Bronchial epithelial cell (primary cell): ENCODE measurements around the gene PRR7. TPM values are rescaled to one million over a fixed set of nuclear protein-coding genes. Genes with fewer than 3 reads are reported as not detected.

ENCODE experiments used
- DNase-seq: peaks from one replicate; pipeline ENCODE4 v3.0.0-alpha.2; 2010; ENCODE audit warnings: low read depth
- FAIRE-seq: peaks from 2 replicates; lab custom pipeline; 2011; peaks lifted over from hg19 to GRCh38; lab: Jason Lieb, UNC
- H3K27me3 ChIP-seq: 2 replicates; pipeline ENCODE4 v1.5.1; 2011; ENCODE audit warnings: low read length; ENCODE audit not compliant: control insufficient read depth, insufficient read depth
- H3K36me3 ChIP-seq: 2 replicates; pipeline ENCODE4 v1.5.1; 2011; ENCODE audit warnings: low read length; ENCODE audit not compliant: control insufficient read depth, insufficient read depth
- H3K4me3 ChIP-seq: 2 replicates; pipeline ENCODE4 v1.5.1; 2011; ENCODE audit warnings: mild to moderate bottlenecking, low read depth, low read length, control low read depth
- total RNA-seq: library from RNA; depleted of rRNA; stranded (reverse); fragments of >200 nt; gene quantifications from 2 replicates; pipeline ENCODE4 v1.2.1, GENCODE V29; 2014
- TF ChIP-seq, protein P1 (sequence below): IDR thresholded peaks from 2 replicates; pipeline ENCODE4 v1.5.1; 2011; ENCODE audit warnings: mild to moderate bottlenecking, moderate library complexity, low read length, control low read depth, inconsistent platforms; ENCODE audit not compliant: insufficient read depth, severe bottlenecking

PRR7 gene
- total RNA-seq, 1 donor from 2014 or later, result 5.0 TPM

DNA sequence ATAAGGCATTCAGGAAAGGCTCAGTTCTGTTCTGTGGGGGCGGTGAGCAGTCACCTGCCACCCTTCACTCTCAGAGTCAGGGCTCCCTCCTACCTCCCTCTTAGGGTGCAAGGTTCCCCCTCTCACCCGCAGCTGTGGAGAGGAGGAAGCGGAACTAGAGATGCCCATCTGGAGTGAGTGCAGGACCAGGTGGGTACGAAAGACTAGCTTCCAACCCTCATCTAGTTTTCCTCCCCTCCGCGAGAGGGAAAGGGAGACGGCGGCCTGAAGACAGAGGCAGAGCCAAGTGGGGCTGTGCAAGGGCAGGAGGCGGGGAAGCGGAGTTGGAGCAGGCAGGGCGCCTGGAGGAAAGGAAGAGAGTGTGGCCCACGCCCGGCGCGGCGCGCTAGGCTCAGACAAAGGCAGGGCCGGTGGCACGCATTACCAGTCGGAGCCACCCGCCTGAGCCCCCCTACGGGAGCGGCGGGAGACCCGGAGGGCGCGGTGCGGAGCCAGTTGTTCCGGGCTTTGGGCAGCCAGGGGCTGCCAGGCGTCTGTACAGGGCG, 7.3 kb downstream of the PRR7 start:
- H3K4me3 ChIP-seq, result peak overlapping the region; percentile 64
- H3K27me3 ChIP-seq, result no peaks in the 10 kb centered on the region
- TF ChIP-seq, protein P1, sequence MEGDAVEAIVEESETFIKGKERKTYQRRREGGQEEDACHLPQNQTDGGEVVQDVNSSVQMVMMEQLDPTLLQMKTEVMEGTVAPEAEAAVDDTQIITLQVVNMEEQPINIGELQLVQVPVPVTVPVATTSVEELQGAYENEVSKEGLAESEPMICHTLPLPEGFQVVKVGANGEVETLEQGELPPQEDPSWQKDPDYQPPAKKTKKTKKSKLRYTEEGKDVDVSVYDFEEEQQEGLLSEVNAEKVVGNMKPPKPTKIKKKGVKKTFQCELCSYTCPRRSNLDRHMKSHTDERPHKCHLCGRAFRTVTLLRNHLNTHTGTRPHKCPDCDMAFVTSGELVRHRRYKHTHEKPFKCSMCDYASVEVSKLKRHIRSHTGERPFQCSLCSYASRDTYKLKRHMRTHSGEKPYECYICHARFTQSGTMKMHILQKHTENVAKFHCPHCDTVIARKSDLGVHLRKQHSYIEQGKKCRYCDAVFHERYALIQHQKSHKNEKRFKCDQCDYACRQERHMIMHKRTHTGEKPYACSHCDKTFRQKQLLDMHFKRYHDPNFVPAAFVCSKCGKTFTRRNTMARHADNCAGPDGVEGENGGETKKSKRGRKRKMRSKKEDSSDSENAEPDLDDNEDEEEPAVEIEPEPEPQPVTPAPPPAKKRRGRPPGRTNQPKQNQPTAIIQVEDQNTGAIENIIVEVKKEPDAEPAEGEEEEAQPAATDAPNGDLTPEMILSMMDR, result no peak
- DNase-seq (no peak), FAIRE-seq (no peak)
- H3K36me3 ChIP-seq, result peaks cover 11% of the 10 kb centered on the region

DNA sequence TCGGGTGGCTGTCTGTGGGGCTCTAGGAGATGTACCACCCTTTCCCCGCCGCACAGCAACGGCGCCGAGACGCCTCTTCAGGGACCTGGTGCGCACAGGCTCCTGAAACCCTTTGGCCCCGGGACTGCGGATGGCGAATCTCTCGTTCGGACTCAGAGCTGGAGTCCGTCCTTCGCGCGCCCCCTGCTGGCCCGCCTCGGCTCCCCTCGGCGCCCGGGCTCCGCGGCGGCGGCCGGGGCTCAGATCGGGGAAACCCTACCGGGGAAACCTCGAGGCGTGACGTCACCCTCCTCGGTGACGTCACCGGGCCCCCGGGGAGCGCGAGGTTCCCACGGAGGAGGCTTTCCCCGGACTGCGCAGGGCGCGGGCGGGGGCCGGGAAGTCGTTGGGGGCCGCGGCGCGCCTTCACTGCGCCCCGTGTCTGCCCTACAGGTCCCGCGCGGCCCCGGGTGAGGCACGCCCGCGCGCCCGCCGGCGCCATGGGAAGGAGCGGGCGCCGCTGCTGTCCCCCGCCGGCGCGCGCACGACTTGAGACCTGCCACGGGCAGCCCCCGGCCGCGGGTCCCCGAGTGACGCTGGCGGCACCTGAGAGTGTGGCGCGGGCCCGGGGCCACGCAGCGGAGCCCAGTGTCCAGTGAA, 7.9 kb downstream of the PRR7 start:
- peak overlapping the region; percentile 64 for H3K4me3 ChIP-seq
- FAIRE-seq, result no peak
- peaks cover 14% of the 10 kb centered on the region for H3K36me3 ChIP-seq
- no peaks in the 10 kb centered on the region for H3K27me3 ChIP-seq
- TF ChIP-seq, protein P1, result peak; percentile 79
- peak; percentile 71 for DNase-seq

DNA sequence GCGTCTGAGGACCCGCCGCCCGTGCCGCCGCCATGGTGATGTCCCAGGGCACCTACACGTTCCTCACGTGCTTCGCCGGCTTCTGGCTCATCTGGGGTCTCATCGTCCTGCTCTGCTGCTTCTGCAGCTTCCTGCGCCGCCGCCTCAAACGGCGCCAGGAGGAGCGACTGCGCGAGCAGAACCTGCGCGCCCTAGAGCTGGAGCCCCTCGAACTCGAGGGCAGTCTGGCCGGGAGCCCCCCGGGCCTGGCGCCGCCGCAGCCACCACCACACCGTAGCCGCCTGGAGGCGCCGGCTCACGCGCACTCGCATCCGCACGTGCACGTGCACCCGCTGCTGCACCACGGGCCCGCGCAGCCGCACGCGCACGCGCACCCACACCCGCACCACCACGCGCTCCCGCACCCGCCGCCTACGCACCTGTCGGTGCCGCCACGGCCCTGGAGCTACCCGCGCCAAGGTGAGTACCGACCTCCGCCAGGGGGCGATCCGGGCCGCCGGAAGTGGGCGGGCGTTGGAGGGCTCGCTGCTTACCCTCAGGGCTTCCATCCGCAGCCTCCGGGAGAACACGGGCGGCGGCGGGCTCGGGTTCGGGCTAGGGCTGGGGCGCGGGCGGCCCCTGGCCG, 8.5 kb downstream of the PRR7 start:
- TF ChIP-seq, protein P1, result peak; percentile 84
- no peaks in the 10 kb centered on the region for H3K27me3 ChIP-seq
- FAIRE-seq, result no peak
- H3K36me3 ChIP-seq, result peaks cover 14% of the 10 kb centered on the region
- DNase-seq, result peak; percentile 46
- H3K4me3 ChIP-seq, result peak overlapping the region; percentile 64

GRCh38 chr5:177455661-177456590, 9.3 kb downstream of the PRR7 start:
- peaks cover 16% of the 10 kb centered on the region for H3K36me3 ChIP-seq

GRCh38 chr5:177456591-177456964, 10.0 kb downstream of the PRR7 start:
- TF ChIP-seq, protein P1, result no peak
- Histone ChIP-seq H3K36me3 (peaks cover 18% of the 10 kb centered on the region), H3K4me3 (no peak overlapping the region), H3K27me3 (no peaks in the 10 kb centered on the region)
- DNase-seq (no peak), FAIRE-seq (no peak)

More at GRCh38 chr5:177455661-177456590, 9.3 kb downstream of the PRR7 start:
- FAIRE-seq (no peak), DNase-seq (peak; percentile 71)
- Histone ChIP-seq H3K27me3 (no peaks in the 10 kb centered on the region), H3K4me3 (peak overlapping the region; percentile 64)
- TF ChIP-seq, protein P1, result peak; percentile 92
